ENCODE results near the gene ANKIB1.
"Not testable (repeated sequence)": the region's sequence is repeated elsewhere in the genome, so short reads cannot be mapped to it uniquely, and the experiment has no call there.

Gene ANKIB1

DNA sequence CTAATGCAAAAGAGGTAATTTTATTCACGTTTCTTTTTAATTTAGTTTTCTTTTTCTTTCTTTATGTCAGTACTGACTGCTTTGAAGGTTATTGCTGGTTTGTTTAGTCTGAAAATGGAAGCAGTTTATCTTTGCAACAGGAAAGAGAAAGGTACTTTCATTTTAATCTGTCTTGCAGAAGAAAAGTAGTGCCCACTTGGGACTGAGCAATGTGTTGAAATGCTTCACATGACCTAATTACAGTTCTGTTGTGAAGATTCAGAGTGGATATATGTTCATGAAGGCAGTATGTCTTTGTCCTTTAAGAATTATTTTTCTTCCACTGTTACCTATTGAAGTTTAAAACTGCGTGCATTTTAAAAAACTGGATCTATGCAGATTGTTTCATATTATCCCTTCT is 80.1 kb downstream of the ANKIB1 start:
- no peak for DNase-seq (ENCODE audit: low read depth)

- DNase-seq (ENCODE audit: low read depth) = no peak
These were observed 85.2 kb downstream of the ANKIB1 start for GRCh38 chr7:92330835-92331438.

GRCh38 chr7:92331508-92331907 is 85.7 kb downstream of the ANKIB1 start:
- no peak for DNase-seq (ENCODE audit: low read depth)

- DNase-seq (ENCODE audit: low read depth) = no peak
These were observed 87.0 kb downstream of the ANKIB1 start for GRCh38 chr7:92332782-92333181.

DNA sequence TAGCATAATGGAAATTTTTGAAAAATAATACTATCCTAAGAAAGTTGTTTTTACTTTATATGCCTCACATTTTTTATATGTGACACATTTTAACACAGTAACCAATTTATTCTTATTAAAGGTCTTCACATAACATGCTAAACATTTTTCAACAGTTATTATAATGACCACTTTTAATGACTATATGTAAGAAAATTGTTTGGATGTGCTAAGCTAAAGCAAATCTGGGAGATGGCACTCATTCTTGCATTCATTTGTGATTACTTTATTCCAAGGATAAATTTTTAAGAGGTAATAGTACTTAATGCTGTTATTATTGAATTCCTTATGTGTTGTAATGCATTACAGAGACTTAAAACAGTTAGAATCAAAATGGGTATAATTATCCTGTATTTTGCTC is 88.1 kb downstream of the ANKIB1 start:
- DNase-seq (ENCODE audit: low read depth) = no peak

- no peak for DNase-seq (ENCODE audit: low read depth)
These were observed 89.8 kb downstream of the ANKIB1 start for GRCh38 chr7:92335574-92335973.

- DNase-seq (ENCODE audit: low read depth) = no peak
These were observed 91.0 kb downstream of the ANKIB1 start for GRCh38 chr7:92336662-92337340.

GRCh38 chr7:92340016-92340415 is 94.2 kb downstream of the ANKIB1 start:
- DNase-seq (ENCODE audit: low read depth) = no peak

- no peak for DNase-seq (ENCODE audit: low read depth)
These were observed 97.9 kb downstream of the ANKIB1 start for GRCh38 chr7:92343714-92344113.

GRCh38 chr7:92352009-92352408 is 106.2 kb downstream of the ANKIB1 start:
- DNase-seq (ENCODE audit: low read depth) = no peak

DNA sequence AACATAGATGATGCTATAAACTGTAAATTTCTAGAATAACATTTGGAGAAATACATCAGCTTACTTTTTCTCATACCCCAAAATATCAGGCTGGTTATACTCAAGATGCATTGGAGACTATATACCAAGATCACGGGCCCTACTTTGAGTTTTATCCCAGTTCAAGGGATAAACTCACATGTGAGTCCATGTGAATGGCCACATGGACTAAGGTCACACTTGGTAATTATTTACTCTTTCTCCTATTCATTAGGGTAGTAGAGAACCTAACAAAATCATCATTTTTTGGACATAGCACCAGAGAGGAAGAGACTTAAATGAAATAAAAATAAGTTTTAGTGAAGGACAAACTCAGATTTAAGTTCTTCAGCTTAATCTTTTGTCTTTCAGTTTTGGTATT is 108.4 kb downstream of the ANKIB1 start:
- no peak for DNase-seq (ENCODE audit: low read depth)

DNA sequence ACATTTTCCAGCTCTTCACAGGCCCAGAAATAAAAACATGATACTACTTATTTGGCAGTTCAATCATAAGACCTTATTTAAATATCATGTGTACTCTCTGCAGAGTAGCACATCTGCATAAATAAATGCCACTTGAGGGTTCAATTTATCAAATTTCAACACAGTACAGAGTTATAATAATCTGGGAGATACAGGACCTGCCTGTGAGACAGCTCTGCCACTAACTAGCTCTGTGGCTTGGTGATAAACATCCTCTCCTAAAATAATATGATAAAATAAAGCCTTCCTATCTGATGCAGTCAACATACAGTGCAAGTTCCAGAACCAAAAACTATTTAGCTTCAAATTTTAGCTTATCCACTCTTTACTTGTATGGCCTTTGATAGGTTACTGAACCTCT is 110.6 kb downstream of the ANKIB1 start:
- no peak for DNase-seq (ENCODE audit: low read depth)

DNA sequence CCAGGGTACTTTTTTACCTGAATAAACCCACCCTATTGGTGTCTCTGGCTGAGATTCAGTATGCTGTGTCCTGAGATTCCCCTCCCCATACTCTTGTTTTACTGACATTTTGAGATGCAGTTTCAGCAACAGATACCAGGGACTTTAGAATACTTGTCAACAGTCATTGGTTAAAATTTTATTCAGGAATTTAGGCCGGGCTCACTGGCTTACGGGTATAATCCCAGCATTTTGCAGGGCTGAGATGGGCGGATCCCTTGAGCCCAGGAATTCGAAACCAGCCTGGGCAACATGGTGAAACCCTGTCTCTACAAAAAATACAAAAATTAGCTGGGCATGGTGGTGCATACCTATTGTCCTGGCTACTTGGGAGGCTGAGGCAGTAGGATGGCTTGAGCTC is 111.5 kb downstream of the ANKIB1 start:
- DNase-seq (ENCODE audit: low read depth) = no peak

DNA sequence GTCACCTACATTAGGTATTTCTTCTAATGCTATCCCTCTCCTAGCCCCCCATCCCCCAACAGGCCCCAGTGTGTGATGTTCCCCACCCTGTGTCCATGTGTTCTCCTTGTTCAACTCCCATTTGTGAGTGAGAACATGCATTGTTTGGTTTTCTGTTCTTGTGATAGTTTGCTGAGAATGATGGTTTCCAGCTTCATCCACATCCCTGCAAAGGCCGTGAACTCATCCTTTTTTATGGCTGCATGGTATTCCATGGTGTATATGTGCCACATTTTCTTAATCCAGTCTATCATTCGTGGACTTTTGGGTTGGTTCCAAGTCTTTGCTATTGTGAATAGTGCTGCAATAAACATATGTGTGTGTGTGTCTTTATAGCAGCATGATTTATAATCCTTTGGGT is 113.4 kb downstream of the ANKIB1 start:
- DNase-seq (ENCODE audit: low read depth) = not testable (repeated sequence)

DNA sequence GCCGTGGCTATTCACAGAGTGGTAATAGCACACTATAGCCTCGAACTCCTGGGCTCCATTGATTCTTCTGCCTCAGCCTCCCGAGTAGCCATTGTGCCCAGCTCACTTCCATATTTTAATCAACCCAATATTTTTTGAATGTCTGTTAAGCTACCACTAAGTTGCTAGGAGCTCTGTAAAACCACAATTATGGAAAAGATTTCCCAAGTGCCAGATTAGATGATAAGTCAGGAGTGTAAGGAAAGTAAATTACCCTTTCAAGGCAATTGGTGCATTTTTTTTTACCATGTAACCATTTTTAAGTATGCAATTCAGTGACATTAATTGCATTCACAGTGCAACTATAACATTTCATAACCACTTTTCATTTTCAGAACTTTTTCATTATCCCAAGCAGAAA is 114.0 kb downstream of the ANKIB1 start:
- DNase-seq (ENCODE audit: low read depth) = no peak

GRCh38 chr7:92360387-92360786 is 114.6 kb downstream of the ANKIB1 start:
- no peak for DNase-seq (ENCODE audit: low read depth)

- DNase-seq (ENCODE audit: low read depth) = no peak
These were observed 116.4 kb downstream of the ANKIB1 start for GRCh38 chr7:92362131-92362530.

- no peak for DNase-seq (ENCODE audit: low read depth)
These were observed 121.0 kb downstream of the ANKIB1 start for GRCh38 chr7:92366730-92367129.

GRCh38 chr7:92368741-92369140 is 123.0 kb downstream of the ANKIB1 start:
- DNase-seq (ENCODE audit: low read depth) = no peak

DNA sequence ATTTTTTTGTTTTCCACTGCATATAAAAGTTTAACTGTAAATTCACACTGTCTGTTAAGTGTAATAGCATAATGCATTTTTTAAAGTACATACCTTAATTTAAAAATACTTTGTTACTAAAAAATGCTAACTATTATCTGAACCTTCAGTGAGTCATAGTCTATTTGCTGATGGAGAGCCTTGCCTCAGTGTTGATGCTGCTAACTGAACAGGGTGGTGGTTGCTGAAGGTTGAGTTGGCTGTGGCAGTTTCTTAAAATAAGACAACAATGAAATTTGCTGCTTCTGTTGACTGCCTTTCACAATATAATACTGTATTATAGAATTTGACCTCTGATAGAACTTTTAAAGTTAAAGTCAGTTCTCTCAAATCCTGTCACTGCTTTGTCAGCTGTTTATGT is 129.2 kb downstream of the ANKIB1 start:
- no peak for DNase-seq (ENCODE audit: low read depth)

DNA sequence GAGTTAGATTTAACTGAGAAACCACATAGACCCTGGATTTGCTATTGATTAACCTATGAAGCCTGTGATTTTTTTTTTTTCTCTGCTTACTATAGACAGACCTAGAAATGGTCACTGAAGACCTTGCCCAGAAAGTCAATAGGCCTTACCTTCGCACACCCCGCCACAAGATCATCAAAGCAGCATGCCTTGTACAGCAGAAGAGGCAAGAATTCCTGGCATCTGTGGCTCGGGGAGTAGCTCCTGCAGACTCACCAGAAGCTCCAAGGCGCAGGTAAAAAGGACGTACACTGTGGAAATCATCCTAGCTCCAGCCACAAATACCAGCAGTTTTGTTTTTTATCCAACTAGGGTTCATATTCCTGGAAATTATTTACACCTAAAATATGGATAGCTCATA is 145.3 kb downstream of the ANKIB1 start:
- DNase-seq (ENCODE audit: low read depth) = no peak

DNA sequence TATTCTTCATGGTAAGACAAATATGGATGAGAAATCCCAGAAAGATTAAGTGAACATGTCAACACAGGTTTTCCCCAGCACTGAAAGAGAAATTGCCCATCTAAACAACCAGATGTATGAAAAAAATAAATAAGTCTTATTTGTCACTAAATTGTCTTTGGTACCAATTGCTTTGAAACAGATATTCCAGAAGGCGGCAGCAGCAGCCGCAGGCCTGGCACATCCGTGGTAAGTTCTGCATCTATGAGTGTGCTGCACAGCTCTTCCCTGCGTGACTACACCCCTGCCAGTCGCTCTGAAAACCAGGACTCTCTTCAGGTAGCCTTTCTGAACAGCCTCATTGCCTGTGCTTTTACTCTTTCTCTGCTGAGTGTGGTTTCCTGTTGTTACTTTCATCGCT is 151.8 kb downstream of the ANKIB1 start:
- DNase-seq (ENCODE audit: low read depth) = no peak

DNA sequence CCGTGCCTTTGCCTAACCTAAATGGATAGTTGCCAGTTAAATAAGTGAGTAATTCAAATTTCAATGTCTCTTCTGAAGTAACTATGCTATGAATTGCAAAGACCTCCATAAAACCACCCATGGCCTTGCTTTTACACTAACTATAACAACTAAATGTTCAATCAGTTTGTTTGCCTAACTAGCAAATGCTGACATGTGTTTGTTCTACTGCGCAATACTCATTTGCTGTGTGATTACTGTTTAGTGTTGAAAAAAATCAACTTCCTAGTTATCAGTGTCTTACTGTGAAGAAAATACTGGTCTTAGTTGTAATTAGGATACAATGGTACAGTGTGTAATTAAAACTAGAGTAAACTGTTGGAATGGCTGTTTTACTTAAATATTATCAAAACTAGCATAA is 154.2 kb downstream of the ANKIB1 start:
- DNase-seq (ENCODE audit: low read depth) = no peak
